Panc1 (cell line): ENCODE data around the gene RAPGEF1. TPM values are rescaled to one million over a fixed set of nuclear protein-coding genes. Genes with fewer than 3 reads are reported as not detected.
A peak's percentile ranks its signal among the peaks of the same experiment; 100 is the strongest.

Experiments
- ATAC-seq: fragments of 200-7000 bp; cut with Tn5 transposase; 2 replicates; pipeline ENCODE4 v1.9.1; 2020; ENCODE audit warnings: mild to moderate bottlenecking, moderate library complexity
- BruUV-seq: library from RNA; stranded (reverse); fragments of 400-500 nt; replicated peaks from 2 replicates; lab custom pipeline; 2021; lab: Mats Ljungman, UMichigan
- CTCF ChIA-PET: fragments of 300-600 bp; sonication (Branson Sonifier 250); formaldehyde crosslinking; loops from one replicate; lab custom pipeline; 2022; ENCODE audit warnings: antibody characterized with exemption; lab: Charles Lee
- POLR2A ChIA-PET: fragments of 300-600 bp; sonication (Branson Sonifier 250); formaldehyde crosslinking; loops from one replicate; lab custom pipeline; 2022; ENCODE audit warnings: antibody characterized with exemption; lab: Charles Lee
- DNase-seq: peaks from one replicate; pipeline ENCODE4 v3.0.0-alpha.2; 2010; ENCODE audit warnings: low read depth, low spot score
- H3K27ac ChIP-seq: 2 replicates; pipeline ENCODE4 v1.5.1; 2011; ENCODE audit warnings: mild to moderate bottlenecking, low read length, inconsistent platforms
- H3K27me3 ChIP-seq: fragments of 200-500 bp; sonication (Bioruptor generic); 2 replicates; pipeline ENCODE4 v1.6.0; 2014; ENCODE audit warnings: low read length, inconsistent platforms; ENCODE audit not compliant: control insufficient read depth, insufficient read depth
- H3K36me3 ChIP-seq: fragments of 200-500 bp; sonication (Bioruptor generic); 2 replicates; pipeline ENCODE4 v1.5.1; 2014; ENCODE audit warnings: inconsistent platforms, mild to moderate bottlenecking, low read length, moderate library complexity; ENCODE audit not compliant: control insufficient read depth, insufficient read depth
- H3K4me1 ChIP-seq: 2 replicates; pipeline ENCODE4 v1.5.1; 2011; ENCODE audit warnings: inconsistent platforms, mild to moderate bottlenecking, low read length, moderate library complexity; ENCODE audit not compliant: control insufficient read depth, insufficient read depth
- H3K4me3 ChIP-seq, 2 experiments: 2 replicates each; pipeline ENCODE4 v1.5.1; 2011 to 2012; ENCODE audit warnings: low read depth in 2 of 2, low read length in 2 of 2, mild to moderate bottlenecking in 2 of 2, inconsistent platforms in 1 of 2, moderate library complexity in 1 of 2
- H3K9me3 ChIP-seq: fragments of 200-500 bp; sonication (Bioruptor generic); 2 replicates; pipeline ENCODE4 v1.5.1; 2014; ENCODE audit warnings: low read depth, mild to moderate bottlenecking, inconsistent platforms, low read length, moderate library complexity; ENCODE audit not compliant: control insufficient read depth, insufficient read depth
- CTCF ChIP-seq: fragments of 450-650 bp; IDR thresholded peaks from 2 replicates; pipeline ENCODE4 v1.5.1; 2017; ENCODE audit warnings: mild to moderate bottlenecking
- POLR2AphosphoS5 ChIP-seq: IDR thresholded peaks from 2 replicates; pipeline ENCODE4 v1.6.1; 2012; ENCODE audit warnings: mild to moderate bottlenecking, low read depth, low read length, moderate library complexity
- REST ChIP-seq, 2 experiments: IDR thresholded peaks; 2 replicates each; pipeline ENCODE4 v1.6.1; 2011 to 2012; ENCODE audit warnings: low read depth in 2 of 2, control low read depth in 1 of 2, low read length in 1 of 2, mild to moderate bottlenecking in 1 of 2, moderate library complexity in 1 of 2; ENCODE audit not compliant: insufficient read depth in 1 of 2
- SIN3A ChIP-seq: IDR thresholded peaks from 2 replicates; pipeline ENCODE4 v1.6.1; 2012; ENCODE audit warnings: low read depth, mild to moderate bottlenecking, low read length, moderate library complexity, borderline replicate concordance; ENCODE audit not compliant: insufficient read depth
- TCF7L2 ChIP-seq: IDR thresholded peaks from 2 replicates; pipeline ENCODE4 v1.6.1; 2011; ENCODE audit warnings: mild to moderate bottlenecking, low read depth, low read length, inconsistent platforms
- in situ Hi-C: cut with HindIII; loops from 2 replicates; pipeline ENCODE4 v1.10.0; 2016; ENCODE audit warnings: low sequenced_read_pairs, low pct_unique_long_range_greater_than_20kb
- intact Hi-C: fragments of 100-400 bp; cut with micrococcal nuclease; formaldehyde crosslinking; loops from one replicate; pipeline ENCODE4 v1.10.0; 2022; ENCODE audit not compliant: unreplicated experiment
- total RNA-seq: library from RNA; stranded (reverse); gene quantifications from one replicate; pipeline ENCODE4 v1.2.1, GENCODE V29; 2021; ENCODE audit not compliant: unreplicated experiment

Gene RAPGEF1
- total RNA-seq, 1 experiment from 2014 or later = 86.8 TPM

GRCh38 chr9:131714821-131715220, 25.1 kb downstream of the RAPGEF1 start:
- POLR2A ChIA-PET = no interaction called here
- DNase-seq (no peak), ATAC-seq (no peak)
- Histone ChIP-seq H3K27ac (no peak overlapping the region), H3K4me3 (no peak overlapping the region), H3K4me1 (peaks cover 14% of the 10 kb centered on the region), H3K9me3 (no peaks in the 10 kb centered on the region), H3K36me3 (no peaks in the 10 kb centered on the region), H3K27me3 (no peaks in the 10 kb centered on the region)
- intact Hi-C loops (no loop called here), in situ Hi-C loops (no loop called here)
- CTCF ChIA-PET = no interaction called here
- TF ChIP-seq POLR2AphosphoS5 (no peak), REST (IDR thresholded peaks at IDR 0.05; ENCODE audit: insufficient read depth in 1 of 2, low read depth in 2 of 2, low read length in 1 of 2) (no peak), CTCF (no peak), SIN3A (no peak), TCF7L2 (no peak)
- no TSS peak for BruUV-seq

GRCh38 chr9:131714161-131714646, 25.7 kb downstream of the RAPGEF1 start:
- H3K4me3 ChIP-seq = no peak overlapping the region
- in situ Hi-C loops (no loop called here), intact Hi-C loops (no loop called here)
- TF ChIP-seq CTCF = no peak
- TF ChIP-seq REST (IDR thresholded peaks at IDR 0.05; ENCODE audit: insufficient read depth in 1 of 2, low read depth in 2 of 2, low read length in 1 of 2) = no peak
- no peak for TF ChIP-seq TCF7L2
- H3K36me3 ChIP-seq = no peaks in the 10 kb centered on the region
- no peaks in the 10 kb centered on the region for H3K9me3 ChIP-seq
- ATAC-seq (no peak), DNase-seq (no peak)
- BruUV-seq = no TSS peak
- no peaks in the 10 kb centered on the region for H3K27me3 ChIP-seq
- peak overlapping the region; percentile 29; the same call in 1 of the 2 replicates for H3K27ac ChIP-seq
- ChIA-PET POLR2A (no interaction called here), CTCF (no interaction called here)
- H3K4me1 ChIP-seq = peaks cover 16% of the 10 kb centered on the region
